ENCODE measurements around the gene GFOD2.

Gene GFOD2

DNA sequence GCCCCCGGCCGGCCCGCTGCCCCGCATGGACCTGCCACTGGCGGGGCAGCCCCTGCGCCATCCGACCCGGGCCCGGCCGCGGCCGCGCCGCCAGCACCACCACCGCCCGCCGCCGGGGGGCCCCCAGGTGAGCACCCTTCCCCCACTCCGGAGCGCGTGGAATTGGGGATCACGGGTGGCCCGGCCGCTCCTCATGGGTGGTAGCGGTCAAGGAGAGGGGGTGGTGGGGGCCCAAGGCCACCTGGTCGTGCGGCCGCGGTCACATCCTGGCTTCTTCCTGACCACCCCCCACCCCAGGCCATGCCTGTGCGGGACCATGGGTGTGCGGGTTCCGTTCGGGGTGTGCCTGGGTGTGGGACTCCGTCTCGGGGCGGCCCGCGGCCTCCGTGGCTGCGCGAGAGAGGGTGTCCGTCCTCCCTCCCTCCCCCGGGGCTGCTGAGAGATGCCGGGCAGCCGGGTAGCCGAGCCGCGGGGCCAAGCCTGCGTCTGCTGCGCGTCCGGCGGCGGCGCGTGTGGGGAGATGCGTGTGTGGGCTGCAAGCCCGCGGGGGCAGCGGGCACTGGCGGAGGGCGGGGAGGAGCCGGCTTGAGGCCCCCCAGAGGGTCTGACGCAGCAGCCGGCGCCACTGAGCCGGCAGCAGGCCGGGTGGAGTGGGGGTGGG lies 65.9 kb downstream of the GFOD2 start:
- ATAC-seq = peak; percentile 53
- TF ChIP-seq ZNF8 (CRISPR knock-in tag; IDR thresholded peaks at IDR 0.05) (no peak), ZC3H10 (CRISPR knock-in tag; IDR thresholded peaks at IDR 0.05) (no peak), CSDC2 (CRISPR knock-in tag; IDR thresholded peaks at IDR 0.05) (no peak), ESRRG (CRISPR knock-in tag; IDR thresholded peaks at IDR 0.05) (no peak), ZNF565 (CRISPR knock-in tag; conservative IDR thresholded peaks at IDR 0.05; ENCODE audit: low read depth) (no peak), SNAI2 (CRISPR knock-in tag; IDR thresholded peaks at IDR 0.05) (no peak), ZFP30 (CRISPR knock-in tag; IDR thresholded peaks at IDR 0.05) (no peak), OSR1 (CRISPR knock-in tag; IDR thresholded peaks at IDR 0.05) (no peak), BACH2 (CRISPR knock-in tag; IDR thresholded peaks at IDR 0.05; ENCODE audit: borderline replicate concordance) (no peak), CREB5 (CRISPR knock-in tag; IDR thresholded peaks at IDR 0.05; ENCODE audit: low read depth) (no peak), TCF4 (CRISPR knock-in tag; IDR thresholded peaks at IDR 0.05; ENCODE audit: borderline replicate concordance) (no peak), ISL1 (CRISPR knock-in tag; IDR thresholded peaks at IDR 0.05) (no peak), TOX (CRISPR knock-in tag; IDR thresholded peaks at IDR 0.05; ENCODE audit: borderline replicate concordance) (no peak), ZFP3 (CRISPR knock-in tag; IDR thresholded peaks at IDR 0.05) (no peak), GLIS3 (CRISPR knock-in tag; IDR thresholded peaks at IDR 0.05) (no peak)
- TF ChIP-seq, protein P1, sequence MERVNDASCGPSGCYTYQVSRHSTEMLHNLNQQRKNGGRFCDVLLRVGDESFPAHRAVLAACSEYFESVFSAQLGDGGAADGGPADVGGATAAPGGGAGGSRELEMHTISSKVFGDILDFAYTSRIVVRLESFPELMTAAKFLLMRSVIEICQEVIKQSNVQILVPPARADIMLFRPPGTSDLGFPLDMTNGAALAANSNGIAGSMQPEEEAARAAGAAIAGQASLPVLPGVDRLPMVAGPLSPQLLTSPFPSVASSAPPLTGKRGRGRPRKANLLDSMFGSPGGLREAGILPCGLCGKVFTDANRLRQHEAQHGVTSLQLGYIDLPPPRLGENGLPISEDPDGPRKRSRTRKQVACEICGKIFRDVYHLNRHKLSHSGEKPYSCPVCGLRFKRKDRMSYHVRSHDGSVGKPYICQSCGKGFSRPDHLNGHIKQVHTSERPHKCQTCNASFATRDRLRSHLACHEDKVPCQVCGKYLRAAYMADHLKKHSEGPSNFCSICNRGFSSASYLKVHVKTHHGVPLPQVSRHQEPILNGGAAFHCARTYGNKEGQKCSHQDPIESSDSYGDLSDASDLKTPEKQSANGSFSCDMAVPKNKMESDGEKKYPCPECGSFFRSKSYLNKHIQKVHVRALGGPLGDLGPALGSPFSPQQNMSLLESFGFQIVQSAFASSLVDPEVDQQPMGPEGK (CRISPR knock-in tag; IDR thresholded peaks at IDR 0.05; ENCODE audit: borderline replicate concordance) = no peak
- TF ChIP-seq, protein P2, sequence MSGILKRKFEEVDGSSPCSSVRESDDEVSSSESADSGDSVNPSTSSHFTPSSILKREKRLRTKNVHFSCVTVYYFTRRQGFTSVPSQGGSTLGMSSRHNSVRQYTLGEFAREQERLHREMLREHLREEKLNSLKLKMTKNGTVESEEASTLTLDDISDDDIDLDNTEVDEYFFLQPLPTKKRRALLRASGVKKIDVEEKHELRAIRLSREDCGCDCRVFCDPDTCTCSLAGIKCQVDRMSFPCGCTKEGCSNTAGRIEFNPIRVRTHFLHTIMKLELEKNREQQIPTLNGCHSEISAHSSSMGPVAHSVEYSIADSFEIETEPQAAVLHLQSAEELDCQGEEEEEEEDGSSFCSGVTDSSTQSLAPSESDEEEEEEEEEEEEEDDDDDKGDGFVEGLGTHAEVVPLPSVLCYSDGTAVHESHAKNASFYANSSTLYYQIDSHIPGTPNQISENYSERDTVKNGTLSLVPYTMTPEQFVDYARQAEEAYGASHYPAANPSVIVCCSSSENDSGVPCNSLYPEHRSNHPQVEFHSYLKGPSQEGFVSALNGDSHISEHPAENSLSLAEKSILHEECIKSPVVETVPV (CRISPR knock-in tag; IDR thresholded peaks at IDR 0.05) = no peak
- TF ChIP-seq, protein P3, sequence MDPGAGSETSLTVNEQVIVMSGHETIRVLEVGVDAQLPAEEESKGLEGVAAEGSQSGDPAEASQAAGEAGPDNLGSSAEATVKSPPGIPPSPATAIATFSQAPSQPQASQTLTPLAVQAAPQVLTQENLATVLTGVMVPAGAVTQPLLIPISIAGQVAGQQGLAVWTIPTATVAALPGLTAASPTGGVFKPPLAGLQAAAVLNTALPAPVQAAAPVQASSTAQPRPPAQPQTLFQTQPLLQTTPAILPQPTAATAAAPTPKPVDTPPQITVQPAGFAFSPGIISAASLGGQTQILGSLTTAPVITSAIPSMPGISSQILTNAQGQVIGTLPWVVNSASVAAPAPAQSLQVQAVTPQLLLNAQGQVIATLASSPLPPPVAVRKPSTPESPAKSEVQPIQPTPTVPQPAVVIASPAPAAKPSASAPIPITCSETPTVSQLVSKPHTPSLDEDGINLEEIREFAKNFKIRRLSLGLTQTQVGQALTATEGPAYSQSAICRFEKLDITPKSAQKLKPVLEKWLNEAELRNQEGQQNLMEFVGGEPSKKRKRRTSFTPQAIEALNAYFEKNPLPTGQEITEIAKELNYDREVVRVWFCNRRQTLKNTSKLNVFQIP (CRISPR knock-in tag; IDR thresholded peaks at IDR 0.05; ENCODE audit: borderline replicate concordance, low read depth) = no peak

- ATAC-seq = peak; percentile 7
- TF ChIP-seq ZNF8 (CRISPR knock-in tag; IDR thresholded peaks at IDR 0.05) (no peak), ZC3H10 (CRISPR knock-in tag; IDR thresholded peaks at IDR 0.05) (no peak), RARB (CRISPR knock-in tag; IDR thresholded peaks at IDR 0.05) (no peak), CSDC2 (CRISPR knock-in tag; IDR thresholded peaks at IDR 0.05) (no peak), SNAI2 (CRISPR knock-in tag; IDR thresholded peaks at IDR 0.05) (no peak), ZFP3 (CRISPR knock-in tag; IDR thresholded peaks at IDR 0.05) (no peak), PPARA (CRISPR knock-in tag; IDR thresholded peaks at IDR 0.05; ENCODE audit: borderline replicate concordance) (no peak), ISL1 (CRISPR knock-in tag; IDR thresholded peaks at IDR 0.05) (no peak), ESRRG (CRISPR knock-in tag; IDR thresholded peaks at IDR 0.05) (no peak)
- TF ChIP-seq, protein P2 (CRISPR knock-in tag; IDR thresholded peaks at IDR 0.05) = no peak
- TF ChIP-seq, protein P4, sequence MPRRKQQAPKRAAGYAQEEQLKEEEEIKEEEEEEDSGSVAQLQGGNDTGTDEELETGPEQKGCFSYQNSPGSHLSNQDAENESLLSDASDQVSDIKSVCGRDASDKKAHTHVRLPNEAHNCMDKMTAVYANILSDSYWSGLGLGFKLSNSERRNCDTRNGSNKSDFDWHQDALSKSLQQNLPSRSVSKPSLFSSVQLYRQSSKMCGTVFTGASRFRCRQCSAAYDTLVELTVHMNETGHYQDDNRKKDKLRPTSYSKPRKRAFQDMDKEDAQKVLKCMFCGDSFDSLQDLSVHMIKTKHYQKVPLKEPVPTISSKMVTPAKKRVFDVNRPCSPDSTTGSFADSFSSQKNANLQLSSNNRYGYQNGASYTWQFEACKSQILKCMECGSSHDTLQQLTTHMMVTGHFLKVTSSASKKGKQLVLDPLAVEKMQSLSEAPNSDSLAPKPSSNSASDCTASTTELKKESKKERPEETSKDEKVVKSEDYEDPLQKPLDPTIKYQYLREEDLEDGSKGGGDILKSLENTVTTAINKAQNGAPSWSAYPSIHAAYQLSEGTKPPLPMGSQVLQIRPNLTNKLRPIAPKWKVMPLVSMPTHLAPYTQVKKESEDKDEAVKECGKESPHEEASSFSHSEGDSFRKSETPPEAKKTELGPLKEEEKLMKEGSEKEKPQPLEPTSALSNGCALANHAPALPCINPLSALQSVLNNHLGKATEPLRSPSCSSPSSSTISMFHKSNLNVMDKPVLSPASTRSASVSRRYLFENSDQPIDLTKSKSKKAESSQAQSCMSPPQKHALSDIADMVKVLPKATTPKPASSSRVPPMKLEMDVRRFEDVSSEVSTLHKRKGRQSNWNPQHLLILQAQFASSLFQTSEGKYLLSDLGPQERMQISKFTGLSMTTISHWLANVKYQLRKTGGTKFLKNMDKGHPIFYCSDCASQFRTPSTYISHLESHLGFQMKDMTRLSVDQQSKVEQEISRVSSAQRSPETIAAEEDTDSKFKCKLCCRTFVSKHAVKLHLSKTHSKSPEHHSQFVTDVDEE (CRISPR knock-in tag; IDR thresholded peaks at IDR 0.05) = no peak
Measured at GRCh38 chr16:67652578-67653127, 66.5 kb downstream of the GFOD2 start.

Measured in SK-N-SH treated with all-trans-retinoic acid at 6 μM for 48 hours (cell line).